Occipital lobe (tissue), 2 donors: ENCODE results near the gene PRICKLE3. TPM values are rescaled to one million over a fixed set of nuclear protein-coding genes. Genes with fewer than 3 reads are reported as not detected.

Experiments used
- DNase-seq: peaks from one replicate; lab custom pipeline; 2025; lab: John Stamatoyannopoulos, UW
- total RNA-seq: library from RNA; depleted of rRNA; stranded (reverse); fragments of >200 nt; gene quantifications from one replicate; pipeline ENCODE4 v1.2.3, GENCODE V29; 2014

The PRICKLE3 gene
- total RNA-seq, 1 donor from 2014 or later, result 0.47 TPM

- no peak for DNase-seq
Measured at GRCh38 chrX:49208399-49208798, 22.2 kb upstream of the PRICKLE3 start.

GRCh38 chrX:49206543-49206942 is 20.4 kb upstream of the PRICKLE3 start:
- DNase-seq, result no peak

- no peak for DNase-seq
Measured at GRCh38 chrX:49205443-49205842, 19.3 kb upstream of the PRICKLE3 start.

- peak; percentile 57 for DNase-seq
Measured at GRCh38 chrX:49204709-49205108, 18.5 kb upstream of the PRICKLE3 start.

- DNase-seq, result no peak
Measured at GRCh38 chrX:49204017-49204416, 17.8 kb upstream of the PRICKLE3 start.

- DNase-seq, result no peak
Measured at GRCh38 chrX:49203536-49203935, 17.4 kb upstream of the PRICKLE3 start.

- DNase-seq, result no peak
Measured at GRCh38 chrX:49202022-49202421, 15.8 kb upstream of the PRICKLE3 start.

- DNase-seq, result peak; percentile 72
Measured at GRCh38 chrX:49199906-49200771, 14.0 kb upstream of the PRICKLE3 start, which contains the start of gene SYP. Gene SYP (minus strand): TSS chrX:49200193. CDS start chrX:49200186, 7 bp downstream.

GRCh38 chrX:49199315-49199595 is 13.1 kb upstream of the PRICKLE3 start:
- DNase-seq, result no peak

- DNase-seq, result no peak
Measured at GRCh38 chrX:49198540-49199314, 12.6 kb upstream of the PRICKLE3 start.

GRCh38 chrX:49197543-49198087 is 11.4 kb upstream of the PRICKLE3 start:
- DNase-seq, result no peak

GRCh38 chrX:49193542-49193964 is 7.4 kb upstream of the PRICKLE3 start:
- no peak for DNase-seq

- DNase-seq, result no peak
Measured at GRCh38 chrX:49192722-49193328, 6.7 kb upstream of the PRICKLE3 start.

- no peak for DNase-seq
Measured at GRCh38 chrX:49191574-49192011, 5.4 kb upstream of the PRICKLE3 start.

- DNase-seq, result peak; percentile 91
Measured at GRCh38 chrX:49190821-49191573, 4.8 kb upstream of the PRICKLE3 start.

- DNase-seq, result no peak
Measured at GRCh38 chrX:49189606-49190005, 3.4 kb upstream of the PRICKLE3 start.

GRCh38 chrX:49188468-49189076 is 2.4 kb upstream of the PRICKLE3 start:
- DNase-seq, result no peak

- no peak for DNase-seq
Measured at GRCh38 chrX:49187526-49187925, 1.4 kb upstream of the PRICKLE3 start.

GRCh38 chrX:49187028-49187394 is 838 bp upstream of the PRICKLE3 start:
- DNase-seq, result no peak
